GM18499 (cell line): Measurements from ENCODE around the gene CABP7.

ENCODE experiments used
- ATAC-seq: cut with Tn5 transposase; IDR thresholded peaks from one replicate; pipeline ENCODE4 v1.9.1; 2021; ENCODE audit warnings: moderate number of reproducible peaks; ENCODE audit not compliant: insufficient read depth, unreplicated experiment

Gene CABP7

GRCh38 chr22:29718949-29719898 is 579 bp upstream of the CABP7 start:
- ATAC-seq, result no peak

GRCh38 chr22:29720811-29721323 is 1.1 kb downstream of the CABP7 start:
- ATAC-seq, result no peak

GRCh38 chr22:29722151-29722550 is 2.3 kb downstream of the CABP7 start:
- ATAC-seq, result no peak

- ATAC-seq, result no peak
These were observed 2.8 kb downstream of the CABP7 start for GRCh38 chr22:29722587-29722986.

GRCh38 chr22:29723766-29724165 is 4.0 kb downstream of the CABP7 start:
- no peak for ATAC-seq

GRCh38 chr22:29724843-29725242 is 5.0 kb downstream of the CABP7 start:
- no peak for ATAC-seq

- no peak for ATAC-seq
These were observed 6.3 kb downstream of the CABP7 start for GRCh38 chr22:29726106-29726505.

GRCh38 chr22:29726512-29727130 is 6.8 kb downstream of the CABP7 start:
- no peak for ATAC-seq

- no peak for ATAC-seq
These were observed 7.3 kb downstream of the CABP7 start for GRCh38 chr22:29727131-29727523.

GRCh38 chr22:29729161-29729560 is 9.4 kb downstream of the CABP7 start:
- ATAC-seq, result no peak

GRCh38 chr22:29731058-29731850 is 11.5 kb downstream of the CABP7 start:
- ATAC-seq, result no peak

- ATAC-seq, result no peak
These were observed 13.1 kb downstream of the CABP7 start for GRCh38 chr22:29732883-29733282.

GRCh38 chr22:29733362-29734201 is 13.8 kb downstream of the CABP7 start:
- no peak for ATAC-seq

- ATAC-seq, result no peak
These were observed 14.6 kb downstream of the CABP7 start for GRCh38 chr22:29734406-29734805.

GRCh38 chr22:29734838-29735237 is 15.0 kb downstream of the CABP7 start:
- no peak for ATAC-seq

GRCh38 chr22:29735416-29735815 is 15.6 kb downstream of the CABP7 start:
- ATAC-seq, result no peak

- ATAC-seq, result no peak
These were observed 17.7 kb downstream of the CABP7 start for GRCh38 chr22:29737251-29738117.

- ATAC-seq, result no peak
These were observed 18.5 kb downstream of the CABP7 start for GRCh38 chr22:29738118-29738815.
